VCaP (cell line): Measurements from ENCODE around the gene ICAM4.
"Not testable (repeated sequence)": the region's sequence is repeated elsewhere in the genome, so short reads cannot be mapped to it uniquely, and the experiment has no call there.

Experiments
- H3K27ac ChIP-seq: fragments of 450-650 bp; 2 replicates; pipeline ENCODE4 v1.5.1; 2017
- CTCF ChIP-seq: fragments of 450-650 bp; conservative IDR thresholded peaks from 2 replicates; pipeline ENCODE4 v1.5.1; 2017; ENCODE audit warnings: mild to moderate bottlenecking, moderate library complexity

The ICAM4 gene, protein sequence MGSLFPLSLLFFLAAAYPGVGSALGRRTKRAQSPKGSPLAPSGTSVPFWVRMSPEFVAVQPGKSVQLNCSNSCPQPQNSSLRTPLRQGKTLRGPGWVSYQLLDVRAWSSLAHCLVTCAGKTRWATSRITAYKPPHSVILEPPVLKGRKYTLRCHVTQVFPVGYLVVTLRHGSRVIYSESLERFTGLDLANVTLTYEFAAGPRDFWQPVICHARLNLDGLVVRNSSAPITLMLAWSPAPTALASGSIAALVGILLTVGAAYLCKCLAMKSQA

GRCh38 chr19:10286803-10287737, at the start of gene ICAM4:
TSS of gene ICAM4 (plus strand) at chr19:10286955. CDS start at chr19:10287013, 58 bp downstream.
- H3K27ac ChIP-seq = no peak within 1 kb of the TSS
- TF ChIP-seq CTCF = no peak

DNA sequence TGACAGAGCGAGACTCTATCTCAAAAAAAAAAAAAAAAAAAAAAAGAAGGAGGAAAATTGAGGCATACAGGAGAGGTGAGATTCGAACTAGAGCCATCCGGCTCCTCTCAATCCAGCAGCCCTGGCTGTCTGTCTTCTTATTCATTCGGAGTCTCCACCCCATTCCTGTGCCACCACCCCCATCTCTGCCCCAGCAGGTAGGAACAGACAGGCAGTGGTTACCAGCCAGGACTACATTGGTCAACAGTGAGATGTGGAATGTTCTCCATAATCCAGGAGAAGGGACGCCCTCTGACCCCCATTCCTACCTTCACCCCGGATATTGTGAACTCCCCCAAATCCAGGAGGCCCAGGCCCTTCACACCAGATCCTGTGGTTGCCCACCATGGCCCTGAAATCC, 49.1 kb upstream of the ICAM4 start:
- no peak for TF ChIP-seq CTCF
- H3K27ac ChIP-seq = no peak overlapping the region

GRCh38 chr19:10238172-10238783, 48.5 kb upstream of the ICAM4 start:
- no peak for TF ChIP-seq CTCF
- H3K27ac ChIP-seq = no peak overlapping the region

DNA sequence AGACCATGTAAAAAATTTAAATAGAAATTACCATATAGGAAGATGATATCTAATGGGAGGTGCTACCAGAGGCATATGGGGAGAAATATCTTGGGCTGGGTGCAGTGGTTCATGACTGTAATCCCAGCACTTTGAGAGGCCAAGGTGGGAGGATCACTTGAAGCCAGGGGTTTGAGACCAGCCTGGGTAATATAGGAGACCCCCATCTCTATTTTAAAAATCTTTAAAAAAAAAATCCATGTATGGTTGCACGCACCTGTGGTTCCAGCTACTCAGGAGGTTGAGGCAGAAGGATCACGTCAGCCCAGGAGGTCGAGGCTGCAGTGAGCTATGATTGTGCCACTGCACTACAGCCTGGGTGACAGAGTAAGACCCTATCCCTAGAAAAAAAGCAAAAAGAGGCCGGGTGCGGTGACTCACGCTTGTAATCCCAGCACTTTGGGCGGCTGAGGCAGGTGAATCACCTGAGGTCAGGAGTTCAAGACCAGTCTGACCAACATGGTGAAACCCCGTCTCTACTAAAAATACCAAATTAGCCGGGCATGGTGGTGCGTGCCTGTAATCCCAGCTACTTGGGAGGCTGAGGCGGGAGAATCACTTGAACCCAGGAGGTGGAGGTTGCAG, 44.8 kb upstream of the ICAM4 start:
- not testable (repeated sequence) for H3K27ac ChIP-seq

DNA sequence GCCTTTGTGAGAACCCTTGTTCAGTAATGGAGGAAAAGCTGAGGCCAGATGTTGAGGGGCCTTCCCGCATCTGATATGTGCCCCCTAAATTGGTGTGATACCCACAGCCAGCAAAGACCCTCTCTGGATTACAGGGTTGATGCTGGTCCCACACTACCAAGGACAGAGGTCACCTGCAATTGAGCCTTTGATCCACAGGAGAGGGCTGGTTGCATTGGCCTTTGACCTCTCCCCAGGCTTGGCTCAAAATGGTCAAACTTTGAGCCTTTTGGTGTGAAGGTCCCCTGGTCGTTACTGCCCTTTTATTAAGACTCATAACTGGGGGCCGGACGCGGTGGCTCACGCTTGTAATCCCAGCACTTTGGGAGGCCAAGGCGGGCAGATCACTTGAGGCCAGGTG, 43.1 kb upstream of the ICAM4 start:
- no peak for TF ChIP-seq CTCF
- H3K27ac ChIP-seq = no peak overlapping the region

- no peak overlapping the region for H3K27ac ChIP-seq
Measured at GRCh38 chr19:10245189-10245939, 41.4 kb upstream of the ICAM4 start.

More at GRCh38 chr19:10245189-10245939, 41.4 kb upstream of the ICAM4 start:
- TF ChIP-seq CTCF = no peak
